Neural cell (in vitro differentiated cells): Measurements from ENCODE around the gene C10orf90. TPM values are rescaled to one million over a fixed set of nuclear protein-coding genes. Genes with fewer than 3 reads are reported as not detected.

Experiments
- H2AFZ ChIP-seq: fragments of 200-600, 300-800 bp; sonication (generic), shearing (Covaris generic); 2 replicates; pipeline ENCODE4 v1.6.0; 2014; ENCODE audit warnings: low read depth, mild to moderate bottlenecking, antibody characterized with exemption, low read length, moderate library complexity
- H3F3A ChIP-seq: fragments of 200-600 bp; shearing (Covaris generic); 2 replicates; pipeline ENCODE4 v1.6.1; 2016; ENCODE audit warnings: mild to moderate bottlenecking, moderate library complexity, mixed read lengths, antibody characterized with exemption, low read length; ENCODE audit not compliant: insufficient read depth, poor library complexity, severe bottlenecking
- H3K27ac ChIP-seq: fragments of 200-600, 300-800 bp; sonication (generic), shearing (Covaris generic); 2 replicates; pipeline ENCODE4 v1.5.1; 2014; ENCODE audit warnings: mild to moderate bottlenecking, low read length, moderate library complexity
- H3K27me3 ChIP-seq: fragments of 300-800, 200-600 bp; sonication (generic), shearing (Covaris generic); 2 replicates; pipeline ENCODE4 v1.6.0; 2014; ENCODE audit warnings: mild to moderate bottlenecking, low read depth, low read length, moderate library complexity; ENCODE audit not compliant: insufficient read depth
- H3K36me3 ChIP-seq: fragments of 300-800, 200-600 bp; sonication (generic), shearing (Covaris generic); 2 replicates; pipeline ENCODE4 v1.5.1; 2014; ENCODE audit warnings: mild to moderate bottlenecking, antibody characterized with exemption, low read length, moderate library complexity; ENCODE audit not compliant: insufficient read depth
- H3K4me2 ChIP-seq: fragments of 300-800, 200-600 bp; sonication (generic), shearing (Covaris generic); 2 replicates; pipeline ENCODE4 v1.6.0; 2014; ENCODE audit warnings: mild to moderate bottlenecking, low read length
- H3K4me3 ChIP-seq: fragments of 300-800, 200-600 bp; sonication (generic), shearing (Covaris generic); 2 replicates; pipeline ENCODE4 v1.5.1; 2014; ENCODE audit warnings: mild to moderate bottlenecking, low read length, moderate library complexity
- H3K79me2 ChIP-seq: fragments of 200-600 bp; shearing (Covaris generic); replicated peaks from 2 replicates; pipeline ENCODE4 v1.6.0; 2014; ENCODE audit warnings: mild to moderate bottlenecking, low read length, moderate library complexity; ENCODE audit not compliant: insufficient read depth
- H3K9ac ChIP-seq: fragments of 300-800, 200-600 bp; sonication (generic), shearing (Covaris generic); 2 replicates; pipeline ENCODE4 v1.6.1; 2016; ENCODE audit warnings: mild to moderate bottlenecking, low read length, mixed read lengths
- H3K9me2 ChIP-seq: fragments of 200-600 bp; shearing (Covaris generic); 2 replicates; pipeline ENCODE4 v1.6.1; 2016; ENCODE audit warnings: mild to moderate bottlenecking, low read length, mixed read lengths; ENCODE audit not compliant: insufficient read depth
- H3K9me3 ChIP-seq: fragments of 200-600, 300-800 bp; sonication (generic), shearing (Covaris generic); 2 replicates; pipeline ENCODE4 v1.6.1; 2016; ENCODE audit warnings: mild to moderate bottlenecking, mixed run types, low read length, moderate library complexity, mixed read lengths
- H4K20me1 ChIP-seq: fragments of 200-600 bp; shearing (Covaris generic); 2 replicates; pipeline ENCODE4 v1.6.1; 2016; ENCODE audit warnings: mild to moderate bottlenecking, mixed run types; ENCODE audit not compliant: insufficient read depth
- EP300 ChIP-seq: fragments of 450-650 bp; conservative IDR thresholded peaks from 2 replicates; pipeline ENCODE4 v1.6.1; 2014; ENCODE audit warnings: antibody characterized with exemption, mild to moderate bottlenecking, moderate library complexity; ENCODE audit not compliant: poor library complexity, severe bottlenecking
- EZH2 ChIP-seq: fragments of 200-600, 300-800 bp; shearing (Covaris generic), sonication (generic); IDR thresholded peaks from 2 replicates; pipeline ENCODE4 v1.6.1; 2014; ENCODE audit warnings: antibody characterized with exemption, low read length, borderline replicate concordance, mild to moderate bottlenecking; ENCODE audit not compliant: insufficient read depth, poor library complexity, severe bottlenecking
- MXI1 ChIP-seq: fragments of 450-650 bp; conservative IDR thresholded peaks from 2 replicates; pipeline ENCODE4 v1.6.1; 2014; ENCODE audit warnings: antibody characterized with exemption, mild to moderate bottlenecking; ENCODE audit not compliant: poor library complexity, severe bottlenecking
- POLR2AphosphoS5 ChIP-seq: IDR thresholded peaks from 2 replicates; pipeline ENCODE4 v1.6.1; 2012
- RAD21 ChIP-seq: fragments of 450-650 bp; conservative IDR thresholded peaks from 2 replicates; pipeline ENCODE4 v1.6.1; 2014; ENCODE audit warnings: antibody characterized with exemption, mild to moderate bottlenecking, moderate library complexity
- REST ChIP-seq: IDR thresholded peaks from 2 replicates; pipeline ENCODE4 v1.6.1; 2012; ENCODE audit warnings: borderline replicate concordance
- SMC3 ChIP-seq: fragments of 450-650 bp; conservative IDR thresholded peaks from 2 replicates; pipeline ENCODE4 v1.6.1; 2014; ENCODE audit warnings: antibody characterized with exemption, mild to moderate bottlenecking, moderate library complexity; ENCODE audit not compliant: poor library complexity
- TAF1 ChIP-seq: IDR thresholded peaks from 2 replicates; pipeline ENCODE4 v1.6.1; 2012; ENCODE audit warnings: low read depth
- polyA plus RNA-seq: library from polyadenylated mRNA; depleted of rRNA; stranded (reverse); fragments of >200 nt; gene quantifications from 2 replicates; pipeline ENCODE4 v1.2.3, GENCODE V29; 2014
- TF ChIP-seq, protein P1 (sequence below): fragments of 450-650 bp; IDR thresholded peaks from 2 replicates; pipeline ENCODE4 v1.5.1; 2014; ENCODE audit warnings: antibody characterized with exemption, mild to moderate bottlenecking, moderate library complexity; ENCODE audit not compliant: poor library complexity, severe bottlenecking

The C10orf90 gene
- polyA plus RNA-seq, 1 donor from 2014 or later = not detected

DNA sequence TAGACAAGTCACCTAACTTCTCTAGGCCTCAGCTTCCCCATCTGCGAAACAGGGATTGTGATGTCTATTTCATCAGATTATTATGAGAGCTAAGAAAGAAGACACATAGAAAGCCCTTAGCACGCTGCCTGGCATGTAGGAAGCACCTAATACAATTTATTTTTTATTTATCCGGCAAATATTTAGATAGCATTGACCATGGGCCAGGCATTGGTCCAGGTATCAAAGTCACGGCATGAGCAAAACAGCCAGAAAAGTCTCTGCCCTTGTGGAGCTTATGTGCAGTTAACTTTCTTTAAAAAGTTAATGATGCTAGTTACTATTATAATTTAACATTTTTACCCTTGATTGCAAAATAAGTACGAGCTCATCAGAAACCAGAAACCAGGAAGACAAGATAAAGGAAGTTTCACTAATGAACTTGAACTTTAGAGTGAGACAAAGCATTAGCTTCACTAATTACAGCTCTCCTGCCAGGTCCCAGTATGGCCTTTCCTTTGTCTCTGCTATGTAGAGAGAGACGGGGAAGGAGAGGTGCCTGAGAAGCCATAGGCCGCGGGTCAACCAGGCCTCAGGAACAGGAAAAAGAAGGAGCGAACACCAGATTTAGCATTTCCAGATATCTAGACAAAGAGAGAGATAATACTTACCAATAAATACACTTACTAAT lies 142.7 kb downstream of the C10orf90 start:
- Histone ChIP-seq H3K9me3 (no peaks in the 10 kb centered on the region), H3K9me2 (no peaks in the 10 kb centered on the region), H3F3A (no peaks in the 10 kb centered on the region), H3K27me3 (no peaks in the 10 kb centered on the region), H2AFZ (no peak overlapping the region), H3K4me3 (no peak overlapping the region), H3K36me3 (no peaks in the 10 kb centered on the region), H4K20me1 (no peaks in the 10 kb centered on the region), H3K27ac (no peak overlapping the region), H3K79me2 (no peaks in the 10 kb centered on the region), H3K9ac (no peak overlapping the region), H3K4me2 (no peak overlapping the region)
- no peak for TF ChIP-seq POLR2AphosphoS5

DNA sequence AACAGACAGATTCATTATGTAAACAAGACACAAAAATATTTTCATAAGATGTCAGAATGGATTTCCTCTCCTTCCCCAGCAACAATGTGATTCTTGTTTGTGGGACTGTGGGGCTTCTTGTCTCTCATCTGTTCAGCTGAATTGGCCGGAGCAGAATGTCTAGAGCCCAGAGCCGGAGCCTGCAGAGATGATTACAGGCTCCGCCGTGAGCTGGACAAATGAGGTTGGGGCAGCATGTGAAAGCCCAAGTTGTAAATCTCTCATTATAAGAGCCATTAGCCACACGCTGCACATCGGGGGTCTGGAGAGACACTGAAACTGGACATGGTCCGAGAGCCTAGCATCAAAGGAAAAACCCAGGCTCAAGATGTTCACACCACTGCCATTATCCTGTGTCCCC lies 145.2 kb downstream of the C10orf90 start:
- Histone ChIP-seq H3K4me3 (no peak overlapping the region), H3F3A (no peaks in the 10 kb centered on the region), H2AFZ (no peak overlapping the region), H4K20me1 (no peaks in the 10 kb centered on the region), H3K79me2 (no peaks in the 10 kb centered on the region), H3K9me3 (no peaks in the 10 kb centered on the region), H3K9me2 (no peaks in the 10 kb centered on the region), H3K27me3 (no peaks in the 10 kb centered on the region), H3K9ac (no peak overlapping the region), H3K4me2 (no peak overlapping the region), H3K27ac (no peak overlapping the region), H3K36me3 (no peaks in the 10 kb centered on the region)
- TF ChIP-seq POLR2AphosphoS5 (peak; percentile 87), MXI1 (no peak), TAF1 (no peak), EZH2 (no peak)

DNA sequence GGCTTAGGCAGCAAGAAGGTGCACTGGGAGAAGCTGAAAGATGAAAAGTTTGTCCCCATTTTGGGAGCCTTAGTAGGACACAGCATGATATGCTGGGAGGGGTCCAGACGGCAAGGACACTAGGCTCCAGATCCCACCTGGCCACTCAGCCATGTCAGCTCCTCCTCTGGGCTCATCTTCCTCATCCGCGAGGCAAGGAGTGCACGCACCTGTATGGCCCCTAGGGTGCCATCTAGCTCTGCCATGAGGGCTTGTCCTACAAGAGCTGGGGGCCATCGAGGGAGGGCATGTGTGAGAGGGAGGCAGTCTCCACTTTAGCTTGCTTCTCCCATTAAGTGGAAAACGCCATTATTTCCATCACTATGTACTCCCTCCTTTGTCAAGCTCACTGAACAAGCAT lies 146.0 kb downstream of the C10orf90 start:
- no peaks in the 10 kb centered on the region for H3K27me3 ChIP-seq
- H3K9ac ChIP-seq = no peak overlapping the region
- H3K79me2 ChIP-seq = no peaks in the 10 kb centered on the region
- no peak overlapping the region for H3K27ac ChIP-seq
- no peaks in the 10 kb centered on the region for H3K36me3 ChIP-seq
- no peak overlapping the region for H3K4me3 ChIP-seq
- H3F3A ChIP-seq = no peaks in the 10 kb centered on the region
- no peak overlapping the region for H2AFZ ChIP-seq
- no peaks in the 10 kb centered on the region for H3K9me2 ChIP-seq
- H3K4me2 ChIP-seq = no peak overlapping the region
- no peaks in the 10 kb centered on the region for H3K9me3 ChIP-seq
- no peaks in the 10 kb centered on the region for H4K20me1 ChIP-seq
- TF ChIP-seq RAD21 (no peak), SMC3 (no peak), POLR2AphosphoS5 (no peak), EP300 (no peak), REST (no peak), MXI1 (no peak), EZH2 (no peak), TAF1 (no peak)
- TF ChIP-seq, protein P1, sequence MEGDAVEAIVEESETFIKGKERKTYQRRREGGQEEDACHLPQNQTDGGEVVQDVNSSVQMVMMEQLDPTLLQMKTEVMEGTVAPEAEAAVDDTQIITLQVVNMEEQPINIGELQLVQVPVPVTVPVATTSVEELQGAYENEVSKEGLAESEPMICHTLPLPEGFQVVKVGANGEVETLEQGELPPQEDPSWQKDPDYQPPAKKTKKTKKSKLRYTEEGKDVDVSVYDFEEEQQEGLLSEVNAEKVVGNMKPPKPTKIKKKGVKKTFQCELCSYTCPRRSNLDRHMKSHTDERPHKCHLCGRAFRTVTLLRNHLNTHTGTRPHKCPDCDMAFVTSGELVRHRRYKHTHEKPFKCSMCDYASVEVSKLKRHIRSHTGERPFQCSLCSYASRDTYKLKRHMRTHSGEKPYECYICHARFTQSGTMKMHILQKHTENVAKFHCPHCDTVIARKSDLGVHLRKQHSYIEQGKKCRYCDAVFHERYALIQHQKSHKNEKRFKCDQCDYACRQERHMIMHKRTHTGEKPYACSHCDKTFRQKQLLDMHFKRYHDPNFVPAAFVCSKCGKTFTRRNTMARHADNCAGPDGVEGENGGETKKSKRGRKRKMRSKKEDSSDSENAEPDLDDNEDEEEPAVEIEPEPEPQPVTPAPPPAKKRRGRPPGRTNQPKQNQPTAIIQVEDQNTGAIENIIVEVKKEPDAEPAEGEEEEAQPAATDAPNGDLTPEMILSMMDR = no peak
